ENCODE measurements around the gene KLK4. TPM values are rescaled to one million over a fixed set of nuclear protein-coding genes. Genes with fewer than 3 reads are reported as not detected.

The KLK4 gene
- total RNA-seq, 1 donor from 2014 or later = not detected

GRCh38 chr19:50925734-50926133 lies 14.5 kb upstream of the KLK4 start:
- H3K9me3 Mint-ChIP-seq (ENCODE audit: low read depth) = no peaks in the 10 kb centered on the region

GRCh38 chr19:50924586-50924985 lies 13.4 kb upstream of the KLK4 start:
- Mint-ChIP-seq H3K36me3 (ENCODE audit: insufficient read depth) (no peaks in the 10 kb centered on the region), H3K27ac (no peak overlapping the region), H3K9me3 (ENCODE audit: low read depth) (no peaks in the 10 kb centered on the region), H3K4me3 (ENCODE audit: low read depth) (no peak overlapping the region), H3K27me3 (peaks cover 64% of the 10 kb centered on the region), H3K4me1 (ENCODE audit: low read depth) (peaks cover 1% of the 10 kb centered on the region)
- TF ChIP-seq CTCF (IDR thresholded peaks at IDR 0.05; ENCODE audit: unreplicated experiment) = no peak
- no peak for DNase-seq (ENCODE audit: low spot score, unreplicated experiment)

More at GRCh38 chr19:50925734-50926133, 14.5 kb upstream of the KLK4 start:
- Mint-ChIP-seq H3K27ac (no peak overlapping the region), H3K4me3 (ENCODE audit: low read depth) (no peak overlapping the region), H3K36me3 (ENCODE audit: insufficient read depth) (no peaks in the 10 kb centered on the region), H3K4me1 (ENCODE audit: low read depth) (peaks cover 1% of the 10 kb centered on the region), H3K27me3 (peaks cover 60% of the 10 kb centered on the region)
- no peak for TF ChIP-seq CTCF (IDR thresholded peaks at IDR 0.05; ENCODE audit: unreplicated experiment)
- DNase-seq (ENCODE audit: low spot score, unreplicated experiment) = no peak

- Mint-ChIP-seq H3K27me3 (peaks cover 68% of the 10 kb centered on the region), H3K4me1 (ENCODE audit: low read depth) (peaks cover 1% of the 10 kb centered on the region), H3K9me3 (ENCODE audit: low read depth) (no peaks in the 10 kb centered on the region), H3K4me3 (ENCODE audit: low read depth) (no peak overlapping the region), H3K36me3 (ENCODE audit: insufficient read depth) (no peaks in the 10 kb centered on the region), H3K27ac (no peak overlapping the region)
- peak; percentile 78 for DNase-seq (ENCODE audit: low spot score, unreplicated experiment)
- TF ChIP-seq CTCF (IDR thresholded peaks at IDR 0.05; ENCODE audit: unreplicated experiment) = peak; percentile 94
These were observed 11.2 kb upstream of the KLK4 start for GRCh38 chr19:50922317-50922853.

GRCh38 chr19:50921426-50922316 lies 10.5 kb upstream of the KLK4 start:
- H3K9me3 Mint-ChIP-seq (ENCODE audit: low read depth) = no peaks in the 10 kb centered on the region
- H3K27me3 Mint-ChIP-seq = peaks cover 70% of the 10 kb centered on the region
- no peaks in the 10 kb centered on the region for H3K36me3 Mint-ChIP-seq (ENCODE audit: insufficient read depth)
- TF ChIP-seq CTCF (IDR thresholded peaks at IDR 0.05; ENCODE audit: unreplicated experiment) = no peak
- H3K4me3 Mint-ChIP-seq (ENCODE audit: low read depth) = no peak overlapping the region
- H3K27ac Mint-ChIP-seq = no peak overlapping the region
- no peak for DNase-seq (ENCODE audit: low spot score, unreplicated experiment)
- H3K4me1 Mint-ChIP-seq (ENCODE audit: low read depth) = peaks cover 1% of the 10 kb centered on the region

- TF ChIP-seq CTCF (IDR thresholded peaks at IDR 0.05; ENCODE audit: unreplicated experiment) = no peak
- Mint-ChIP-seq H3K36me3 (ENCODE audit: insufficient read depth) (no peaks in the 10 kb centered on the region), H3K4me1 (ENCODE audit: low read depth) (no peaks in the 10 kb centered on the region)
These were observed 4.9 kb upstream of the KLK4 start for GRCh38 chr19:50916069-50916468.

More at GRCh38 chr19:50916069-50916468, 4.9 kb upstream of the KLK4 start:
- Mint-ChIP-seq H3K9me3 (ENCODE audit: low read depth) (no peaks in the 10 kb centered on the region), H3K27ac (no peak overlapping the region), H3K27me3 (peaks cover 37% of the 10 kb centered on the region), H3K4me3 (ENCODE audit: low read depth) (no peak overlapping the region)
- no peak for DNase-seq (ENCODE audit: low spot score, unreplicated experiment)

Measured in progenitor cell of endocrine pancreas (in vitro differentiated cells).